SK-MEL-5 (cell line): Measurements from ENCODE around the gene ZC3H12D. TPM values are rescaled to one million over a fixed set of nuclear protein-coding genes. Genes with fewer than 3 reads are reported as not detected.
"Not testable (repeated sequence)": the region's sequence is repeated elsewhere in the genome, so short reads cannot be mapped to it uniquely, and the experiment has no call there.

Experiments used
- DNase-seq: peaks from one replicate; pipeline ENCODE4 v3.0.0-alpha.2; 2016; ENCODE audit warnings: low read depth, low spot score
- in situ Hi-C: cut with HindIII; loops from 2 replicates; pipeline ENCODE4 v1.10.0; 2016; ENCODE audit warnings: low sequenced_read_pairs, high pct_unique_total_duplicates, low pct_unique_long_range_greater_than_20kb
- total RNA-seq: library from RNA; depleted of rRNA; stranded (reverse); fragments of >200 nt; shearing (Covaris generic); gene quantifications from 2 replicates; pipeline ENCODE4 v1.2.3, GENCODE V29; 2014

Gene ZC3H12D
- total RNA-seq, 1 experiment from 2014 or later = not detected

DNA sequence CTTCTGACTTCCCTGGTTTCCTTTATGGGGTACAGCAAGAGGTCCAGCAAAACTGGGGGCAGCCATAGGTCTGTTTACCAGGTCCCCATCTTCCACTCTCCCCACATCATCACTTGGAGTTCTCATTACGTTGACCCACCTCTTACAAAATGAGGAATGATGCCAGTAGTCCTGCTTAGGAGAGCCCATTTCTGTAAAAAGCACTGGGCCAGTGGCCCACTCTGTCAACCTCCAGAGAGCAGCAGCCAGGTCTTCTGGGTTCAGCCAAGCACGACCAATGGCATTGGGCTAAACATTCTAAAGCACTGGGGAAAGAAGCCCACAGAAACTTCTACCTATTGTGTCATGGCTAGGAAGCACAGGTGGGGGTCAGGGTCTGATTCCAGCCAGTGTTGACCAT is 13.9 kb downstream of the ZC3H12D start:
- in situ Hi-C loops = no loop called here
- no peak for DNase-seq

DNA sequence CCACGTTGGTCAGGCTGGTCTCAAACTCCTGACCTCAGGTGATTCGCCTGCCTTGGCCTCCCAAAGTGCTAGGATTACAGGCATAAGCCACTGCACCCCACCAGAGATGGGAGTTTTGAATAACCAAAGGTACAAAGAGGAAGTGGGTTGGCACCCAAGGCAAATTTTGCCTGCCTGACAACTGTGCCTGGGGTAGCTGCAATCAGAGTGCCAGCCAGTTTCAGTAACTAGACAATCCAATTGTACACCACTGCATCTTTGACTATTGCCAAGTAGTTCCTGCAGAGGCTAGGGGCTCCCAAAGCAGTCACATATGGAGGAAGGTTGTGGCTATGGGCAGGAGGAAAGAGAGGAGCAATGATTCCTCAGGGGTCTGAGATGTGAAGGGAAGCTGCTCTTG is 16.6 kb downstream of the ZC3H12D start:
- no peak for DNase-seq
- in situ Hi-C loops = no loop called here

DNA sequence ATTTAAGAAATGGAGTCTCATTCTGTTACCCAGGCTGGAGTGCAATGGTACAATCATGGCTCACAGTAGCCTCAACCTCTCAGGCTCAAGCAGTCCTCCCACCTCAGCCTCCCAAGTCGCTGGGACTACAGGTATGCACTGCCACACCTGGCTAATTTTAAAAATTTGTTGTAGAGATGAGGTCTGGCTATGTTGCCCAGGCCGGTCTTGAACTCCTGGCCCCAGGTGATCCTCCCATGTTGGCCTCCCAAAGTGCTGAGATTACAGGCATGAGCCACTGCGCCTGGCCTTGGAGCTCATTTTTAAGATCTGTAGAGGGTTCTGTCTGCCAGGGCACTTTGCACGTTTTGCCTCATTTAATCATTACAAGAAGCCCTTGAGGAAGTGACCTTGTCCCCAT is 17.5 kb downstream of the ZC3H12D start:
- DNase-seq = no peak
- in situ Hi-C loops = no loop called here

DNA sequence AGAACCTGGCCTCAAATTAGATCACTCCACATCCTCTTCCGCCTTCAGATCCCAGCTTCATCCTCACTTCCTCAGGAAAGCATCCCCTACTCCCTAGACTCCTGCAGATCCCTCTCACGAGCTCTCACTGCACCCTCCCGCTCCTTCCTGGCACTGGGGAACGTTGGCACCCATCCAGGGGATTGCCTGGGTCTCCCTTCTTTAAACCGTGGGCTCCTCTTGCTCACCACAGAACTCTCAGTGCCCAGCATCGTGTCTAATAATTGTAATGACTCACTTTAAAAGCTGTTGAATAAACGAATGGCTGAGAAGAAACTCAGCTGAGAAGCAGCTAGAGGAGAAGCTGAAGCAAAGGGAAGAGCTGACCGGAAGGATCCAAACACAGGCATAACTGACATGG is 20.4 kb downstream of the ZC3H12D start:
- in situ Hi-C loops = no loop called here
- no peak for DNase-seq

DNA sequence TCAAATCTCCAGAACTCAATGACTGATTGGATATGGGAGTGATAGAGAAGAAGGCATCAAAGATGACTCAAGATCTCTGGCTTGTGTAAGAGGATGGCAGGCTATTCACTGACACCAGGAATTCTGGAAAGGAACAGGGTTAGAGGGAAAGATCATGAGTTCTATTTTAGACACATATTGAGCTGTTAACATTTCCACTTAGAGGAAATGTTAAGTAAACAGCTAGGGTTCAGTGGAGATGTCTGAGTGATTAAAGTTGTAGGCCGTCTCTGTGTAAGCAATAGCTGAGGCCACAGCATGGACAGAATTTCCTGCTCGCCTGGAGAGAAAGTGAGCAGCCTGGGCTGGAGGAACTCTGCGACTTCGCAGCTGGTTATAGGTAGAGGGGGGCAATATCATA is 21.0 kb downstream of the ZC3H12D start:
- DNase-seq = no peak
- in situ Hi-C loops = no loop called here

DNA sequence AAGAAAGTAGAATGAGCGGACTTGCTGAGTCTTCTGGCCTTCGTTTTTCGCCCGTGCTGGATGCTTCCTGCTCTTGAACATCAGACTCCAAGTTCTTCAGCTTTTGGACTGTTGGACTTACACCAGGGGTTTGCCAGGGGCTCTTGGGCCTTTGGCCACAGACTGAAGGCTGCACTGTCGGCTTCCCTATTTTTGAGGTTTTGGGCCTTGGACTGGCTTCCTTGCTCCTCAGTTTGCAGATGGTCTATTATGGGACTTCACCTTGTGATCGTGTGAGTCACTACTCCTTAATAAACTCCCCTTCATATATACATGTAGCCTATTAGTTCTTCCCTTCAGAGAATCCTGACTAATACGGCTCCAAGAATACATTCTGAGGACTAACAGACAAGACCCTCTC is 22.1 kb downstream of the ZC3H12D start:
- in situ Hi-C loops, DNase-seq: not testable (repeated sequence)

DNA sequence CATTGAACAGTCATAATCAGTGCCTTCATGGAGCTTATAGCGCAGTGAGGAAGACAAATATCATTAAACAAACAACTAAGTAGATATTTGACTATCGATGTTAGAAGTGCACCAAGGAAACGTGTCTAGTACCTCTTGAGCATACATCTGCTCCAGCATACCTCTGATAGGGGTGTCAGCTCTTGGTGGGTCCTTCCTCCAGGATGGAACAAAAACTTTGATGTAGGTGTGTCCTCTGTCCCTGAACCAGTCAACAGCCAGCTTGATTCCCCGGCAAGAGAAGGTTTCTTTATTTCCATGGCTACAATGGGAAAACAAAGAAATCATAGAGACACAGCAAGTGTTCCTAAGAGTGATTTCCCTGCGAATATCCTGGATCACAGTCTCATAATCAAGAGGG is 23.1 kb downstream of the ZC3H12D start:
- in situ Hi-C loops = no loop called here
- no peak for DNase-seq

DNA sequence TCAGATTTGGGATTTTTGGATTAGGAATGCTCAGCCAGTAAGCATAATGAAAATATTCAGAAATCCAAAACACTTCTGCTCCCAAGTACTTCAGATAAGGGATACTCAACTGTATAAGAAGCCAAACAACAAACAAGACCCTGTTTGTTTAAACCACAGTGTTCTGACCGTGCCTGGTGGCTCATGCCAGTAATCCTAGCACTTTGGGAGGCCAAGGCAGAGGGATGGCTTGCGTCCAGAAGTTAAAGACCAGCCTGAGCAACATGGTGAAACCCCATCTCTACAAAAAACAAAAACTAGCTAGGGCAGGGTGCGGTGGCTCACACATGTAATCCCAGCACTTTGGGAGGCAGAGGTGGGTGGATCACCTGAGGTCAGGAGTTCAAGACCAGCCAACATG is 24.6 kb downstream of the ZC3H12D start:
- in situ Hi-C loops, DNase-seq: not testable (repeated sequence)

DNA sequence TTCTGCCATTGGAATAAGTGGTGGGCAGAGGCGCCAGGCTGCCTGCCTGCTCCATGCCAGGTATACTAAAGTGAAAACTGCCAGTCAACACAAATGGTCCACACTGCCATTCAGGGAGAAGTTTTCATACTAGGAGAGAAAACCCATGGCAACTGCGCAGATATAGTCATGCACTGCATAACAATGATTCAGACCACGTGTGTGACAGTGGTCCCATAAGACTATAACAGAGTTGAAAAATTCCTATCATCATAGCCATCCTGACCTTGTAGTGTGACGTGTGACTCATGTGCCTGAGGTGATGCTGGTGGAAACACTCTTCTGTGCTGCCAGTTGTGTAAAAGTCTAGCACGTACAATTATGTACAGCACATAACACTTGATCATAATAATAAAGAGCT is 25.1 kb downstream of the ZC3H12D start:
- DNase-seq = no peak
- in situ Hi-C loops = no loop called here

DNA sequence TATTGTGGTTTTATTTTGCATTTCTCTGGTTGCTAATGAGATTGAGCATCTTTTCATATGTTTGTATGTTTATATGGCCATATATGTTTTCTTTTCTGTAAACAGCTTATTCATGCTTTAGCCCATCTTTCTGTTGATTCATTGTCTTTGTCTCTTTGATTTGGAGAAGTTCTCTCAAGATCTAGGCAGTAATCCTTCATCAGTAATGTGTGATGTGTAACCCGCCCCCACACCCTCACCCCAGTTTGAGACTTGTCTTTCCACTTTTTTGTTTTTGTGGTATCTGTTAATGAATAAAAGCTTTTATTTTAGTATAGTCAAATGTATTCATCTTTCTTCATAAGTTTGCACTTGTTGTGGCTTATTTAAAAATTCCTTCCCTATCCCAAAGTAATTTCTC is 26.0 kb downstream of the ZC3H12D start:
- in situ Hi-C loops = no loop called here
- DNase-seq = no peak

DNA sequence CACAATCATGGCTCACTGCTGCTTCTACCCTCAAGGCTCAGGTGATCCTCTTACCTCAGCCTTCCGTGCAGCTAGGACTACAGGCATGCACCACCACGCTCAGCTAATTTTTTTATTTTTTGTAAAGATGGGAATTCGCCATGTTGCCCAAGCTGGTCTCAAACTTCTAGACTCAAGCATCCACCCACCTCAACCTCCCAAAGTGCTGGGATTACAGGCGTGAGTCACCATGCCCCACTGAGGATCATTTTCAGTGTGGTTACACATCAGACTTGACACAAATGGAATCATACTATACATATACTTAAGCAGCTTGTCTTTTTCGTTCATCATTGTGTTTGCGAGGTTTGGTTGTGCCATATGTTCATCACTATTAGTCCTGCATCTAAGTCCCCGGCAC is 26.6 kb downstream of the ZC3H12D start:
- in situ Hi-C loops = no loop called here

DNA sequence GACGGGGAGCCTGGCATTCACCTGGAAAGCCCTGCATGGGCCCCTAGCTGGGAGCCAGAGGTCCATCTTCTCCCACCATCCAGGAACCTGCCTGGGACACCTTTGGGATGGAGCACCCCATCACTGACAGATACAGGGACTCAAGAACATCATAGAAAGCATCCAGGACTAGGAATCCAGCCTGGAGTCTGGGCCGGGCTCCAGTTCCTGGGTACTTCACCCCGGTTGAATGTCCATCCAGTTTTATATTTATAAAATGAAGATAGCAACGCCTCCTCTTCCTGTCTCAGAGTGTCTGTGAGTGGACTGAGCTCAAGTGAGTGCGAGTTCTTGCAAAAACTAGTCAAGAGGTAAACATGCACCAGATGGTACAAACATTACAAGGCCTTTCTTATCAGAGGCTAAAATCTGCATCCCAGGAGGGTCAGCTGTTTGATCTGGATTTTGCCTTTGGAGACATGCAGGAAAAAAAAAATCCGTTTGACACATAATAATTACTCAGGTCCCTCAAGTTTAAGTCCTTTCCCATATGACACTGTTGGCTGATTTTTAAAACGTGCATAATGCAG is 27.4 kb downstream of the ZC3H12D start:
- no peak for DNase-seq
- in situ Hi-C loops = no loop called here

More for the DNA sequence above, 26.6 kb downstream of the ZC3H12D start:
- no peak for DNase-seq

DNA sequence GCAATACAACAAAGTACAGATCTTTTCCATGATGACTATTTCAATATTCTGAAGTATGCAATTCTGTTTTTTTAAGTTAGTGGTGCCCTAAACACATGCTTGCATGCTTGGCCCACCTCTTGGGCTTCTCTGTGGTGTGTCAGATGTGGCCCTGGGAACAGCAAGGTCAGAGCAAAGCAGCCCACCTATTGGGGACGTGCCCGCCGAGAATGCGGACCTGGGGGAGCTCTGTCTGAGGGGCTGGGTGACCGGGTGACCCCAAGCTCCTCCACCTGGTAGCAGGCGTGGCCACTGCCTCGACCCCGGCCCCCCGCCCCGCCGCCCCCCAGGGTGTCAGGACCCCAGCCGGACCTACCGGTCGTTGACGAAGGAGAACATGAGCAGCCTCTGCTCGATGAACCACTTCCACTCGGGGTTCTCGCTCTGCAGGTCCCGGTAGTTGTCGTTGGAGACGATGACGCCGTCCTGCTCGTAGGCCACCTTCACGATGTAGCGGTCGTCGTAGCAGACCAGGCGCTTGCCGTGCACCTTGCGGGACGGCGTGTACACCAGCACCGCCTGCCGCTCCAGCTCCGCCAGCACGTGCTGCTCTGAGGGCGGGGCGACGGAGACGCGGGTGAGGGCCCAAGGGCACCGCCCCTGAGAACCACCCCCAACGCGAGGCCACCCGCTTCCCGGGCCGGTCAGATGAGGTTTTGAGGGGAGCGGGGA is 28.3 kb downstream of the ZC3H12D start:
- DNase-seq = no peak
- in situ Hi-C loops = no loop called here

DNA sequence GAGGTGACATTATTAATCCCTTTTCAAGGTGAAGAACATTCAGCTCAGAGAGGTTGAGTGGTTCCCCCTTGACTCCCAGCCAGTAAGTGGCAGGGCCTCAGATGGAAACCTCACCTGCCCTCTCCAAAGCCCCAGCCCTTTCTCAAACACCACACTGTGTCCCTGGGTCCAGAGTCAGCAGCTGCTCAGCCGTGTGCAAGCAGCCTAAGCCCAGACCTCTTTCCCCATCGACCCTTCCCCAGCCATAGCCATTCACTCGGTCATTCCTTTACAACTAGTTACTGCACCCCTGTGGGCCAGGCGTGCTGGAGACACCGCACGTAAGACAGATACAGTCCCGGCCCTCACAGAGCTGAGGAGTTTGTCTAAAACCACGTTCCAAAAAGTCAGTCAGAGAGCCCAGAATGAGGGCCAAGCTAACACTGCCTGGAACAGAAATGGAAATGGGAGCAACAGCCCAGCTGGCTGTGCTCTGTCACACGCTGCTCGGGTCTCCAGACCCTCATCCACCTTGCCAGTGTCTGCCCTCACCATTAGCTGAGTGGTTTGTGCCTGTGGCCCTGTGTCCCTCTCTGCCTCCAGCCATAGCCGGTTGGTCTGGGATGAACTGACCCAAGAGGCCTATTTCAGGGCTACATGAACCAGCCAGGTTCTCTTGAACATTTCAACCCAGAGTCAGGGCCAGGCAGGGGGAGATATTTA is 29.6 kb downstream of the ZC3H12D start:
- no peak for DNase-seq
- in situ Hi-C loops = no loop called here

DNA sequence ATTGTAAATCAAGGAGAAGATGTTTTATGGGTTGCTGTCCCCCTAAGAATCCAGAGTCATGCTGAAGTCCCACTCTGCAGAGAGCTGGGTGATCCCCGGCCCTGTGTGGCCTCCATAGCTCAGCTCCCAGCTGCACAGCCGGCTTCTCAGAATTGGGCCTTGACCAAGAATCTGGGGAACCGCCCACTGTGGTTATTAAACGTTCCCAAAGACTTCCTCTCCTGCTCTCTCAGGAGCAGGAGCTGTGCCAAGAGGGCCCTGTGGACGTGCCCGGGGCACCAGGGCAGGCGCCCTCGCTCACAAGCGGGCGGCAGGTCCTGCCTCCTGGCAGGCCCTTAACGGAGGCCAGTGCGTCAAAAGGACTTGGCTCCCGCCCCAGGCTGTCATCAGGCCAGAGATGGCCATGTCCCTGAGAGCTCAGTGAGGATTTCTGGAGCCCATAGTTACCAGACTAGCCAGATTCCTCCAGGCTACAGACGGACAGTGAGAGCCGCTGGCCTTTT is 30.4 kb downstream of the ZC3H12D start:
- DNase-seq = no peak
- in situ Hi-C loops = no loop called here

DNA sequence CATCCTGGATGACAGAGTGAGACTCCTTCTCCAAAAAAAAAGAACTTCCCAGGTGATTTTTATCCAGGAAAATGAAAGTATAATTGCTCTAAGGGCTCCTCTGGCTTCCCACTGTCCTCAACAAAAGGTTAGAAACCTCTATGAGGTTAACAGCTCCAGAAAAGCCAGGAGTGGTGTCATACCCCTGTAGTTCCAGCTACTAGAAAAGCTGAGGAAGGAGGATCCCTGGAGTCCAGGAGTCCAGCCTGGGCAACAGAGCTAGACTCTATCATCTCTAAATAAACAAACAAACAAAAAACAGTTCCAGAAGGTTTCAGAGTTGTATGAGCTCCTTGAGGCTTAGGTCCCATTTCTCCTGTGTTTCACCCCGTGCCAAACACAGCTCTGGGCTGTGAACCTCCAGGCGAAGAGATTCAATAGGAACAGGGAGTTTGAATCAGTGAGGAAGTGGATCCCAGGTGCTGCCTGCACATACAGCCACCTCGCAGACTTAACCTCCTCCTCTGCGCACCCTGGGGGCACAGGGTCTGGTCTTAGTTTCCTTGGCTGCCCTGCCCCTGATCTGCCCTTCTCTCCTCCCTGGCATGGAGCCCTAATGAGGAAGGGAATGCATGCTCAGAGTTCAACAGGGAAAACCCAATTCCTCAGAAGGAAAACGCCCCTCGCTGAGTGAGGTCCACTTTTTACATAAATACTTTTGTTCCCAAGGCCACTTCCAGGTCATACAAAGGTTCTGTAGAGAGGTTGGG is 31.0 kb downstream of the ZC3H12D start:
- in situ Hi-C loops = no loop called here

DNA sequence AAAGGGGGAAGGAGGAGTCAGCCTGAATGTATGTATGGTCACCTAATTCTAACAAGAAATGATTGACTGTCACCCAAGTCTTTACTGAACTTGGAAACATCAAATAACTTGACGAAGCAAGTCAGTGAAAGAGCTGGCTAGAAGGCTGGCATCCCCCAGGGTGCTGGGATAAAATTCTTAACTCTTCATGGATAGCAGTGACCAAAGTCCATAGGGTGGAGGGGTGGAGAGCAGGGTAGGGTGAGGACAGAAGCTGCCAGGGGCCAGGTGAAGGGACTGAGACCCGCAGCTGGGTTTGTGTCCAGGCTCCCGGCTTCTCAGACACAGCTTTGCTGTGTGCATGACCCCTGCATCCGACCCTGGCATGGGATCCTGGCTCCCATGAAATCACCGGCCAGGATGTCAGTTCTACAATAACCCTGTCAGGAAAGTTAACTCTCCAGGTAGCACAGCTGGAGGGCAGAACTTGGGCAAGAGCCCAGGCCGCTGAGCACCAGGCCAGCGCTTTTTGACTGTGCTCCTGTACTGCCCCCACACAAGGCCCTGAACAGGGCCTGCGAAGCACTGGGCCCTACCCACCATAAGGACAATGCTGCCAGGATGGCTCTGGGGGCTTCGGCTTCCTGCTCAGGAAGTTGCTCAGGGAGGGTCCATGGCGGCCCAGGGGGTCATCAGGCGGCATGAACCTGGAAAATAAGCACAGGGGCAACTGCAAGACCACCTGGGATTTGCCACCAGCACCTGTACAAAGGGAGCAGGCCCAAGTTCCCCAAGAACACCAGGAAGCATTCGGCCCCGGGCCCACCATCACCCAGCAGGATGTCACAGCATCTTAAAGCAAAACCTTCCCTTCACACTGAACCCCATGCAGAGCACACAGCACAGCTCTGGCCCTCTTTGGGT is 32.5 kb downstream of the ZC3H12D start:
- DNase-seq = no peak
- in situ Hi-C loops = no loop called here

More for the DNA sequence above, 31.0 kb downstream of the ZC3H12D start:
- DNase-seq = no peak
